CD4-positive, alpha-beta T cell (primary cell): ENCODE measurements around the gene PTPRS. TPM values are rescaled to one million over a fixed set of nuclear protein-coding genes. Genes with fewer than 3 reads are reported as not detected.

Experiments used
- ATAC-seq: fragments of 200-7000 bp; cut with Tn5 transposase; one replicate; pipeline ENCODE4 v1.10.0; 2022; ENCODE audit warnings: mild to moderate bottlenecking; ENCODE audit not compliant: poor library complexity
- CTCF ChIA-PET: fragments of 350-600 bp; sonication (Branson Sonifier 250); formaldehyde crosslinking; loops from one replicate; lab custom pipeline; 2021; ENCODE audit warnings: antibody characterized with exemption, inconsistent platforms; lab: Charles Lee
- POLR2A ChIA-PET: fragments of 350-600 bp; sonication (Branson Sonifier 250); formaldehyde crosslinking; loops from one replicate; lab custom pipeline; 2021; ENCODE audit warnings: antibody characterized with exemption, inconsistent platforms; lab: Charles Lee
- DNase-seq, 14 experiments: peaks; one replicate each; pipeline ENCODE4 v3.0.0-alpha.2; 2013 to 2020; ENCODE audit warnings: mixed read lengths in 2 of 14
- H3K27ac ChIP-seq, 2 donors: one replicate each; pipeline versions ENCODE4 v1.5.1 to v1.7.0; 2013; ENCODE audit warnings: low read length in 2 of 2, low read depth in 1 of 2, mild to moderate bottlenecking in 1 of 2
- H3K27me3 ChIP-seq, 2 experiments: 1 replicate in 1 of 2; 2 replicates in 1 of 2; pipeline versions ENCODE4 v1.6.1 to v1.7.0; 2013; ENCODE audit warnings: low read length in 2 of 2, control low read depth in 1 of 2, mild to moderate bottlenecking in 1 of 2, moderate library complexity in 1 of 2; ENCODE audit not compliant: insufficient read depth in 2 of 2, control insufficient read depth in 1 of 2
- H3K36me3 ChIP-seq: one replicate; pipeline ENCODE4 v1.6.1; 2013; ENCODE audit warnings: low read length, control low read depth; ENCODE audit not compliant: insufficient read depth
- H3K4me1 ChIP-seq: one replicate; pipeline ENCODE4 v1.6.1; 2013; ENCODE audit warnings: low read length, control low read depth; ENCODE audit not compliant: insufficient read depth
- H3K4me3 ChIP-seq: one replicate; pipeline ENCODE4 v1.5.1; 2013; ENCODE audit warnings: mild to moderate bottlenecking, low read length, moderate library complexity
- H3K9me3 ChIP-seq, 2 experiments: 1 replicate in 1 of 2; 2 replicates in 1 of 2; pipeline versions ENCODE4 v1.6.1 to v1.7.0; 2013; ENCODE audit warnings: low read length in 2 of 2, mild to moderate bottlenecking in 2 of 2, control low read depth in 1 of 2, moderate library complexity in 1 of 2; ENCODE audit not compliant: control insufficient read depth in 1 of 2, insufficient read depth in 1 of 2
- H3K27ac Mint-ChIP-seq: one replicate; pipeline ENCODE4 v1.8.0; 2020; ENCODE audit warnings: mixed read lengths
- H3K27me3 Mint-ChIP-seq: one replicate; pipeline ENCODE4 v1.8.0; 2021; ENCODE audit warnings: mixed read lengths
- H3K36me3 Mint-ChIP-seq: one replicate; pipeline ENCODE4 v1.8.0; 2021; ENCODE audit warnings: low read depth, mixed read lengths
- H3K4me1 Mint-ChIP-seq: one replicate; pipeline ENCODE4 v1.8.0; 2021; ENCODE audit warnings: low read depth, mixed read lengths
- H3K4me3 Mint-ChIP-seq: one replicate; pipeline ENCODE4 v1.8.0; 2020; ENCODE audit warnings: mild to moderate bottlenecking, mixed read lengths
- H3K9me3 Mint-ChIP-seq: one replicate; pipeline ENCODE4 v1.8.0; 2020; ENCODE audit warnings: mixed read lengths
- intact Hi-C, 2 experiments: fragments of 100-400 bp; cut with DNase I in 1 of 2; cut with micrococcal nuclease in 1 of 2; formaldehyde crosslinking; loops; one replicate each; pipeline versions ENCODE4 v1.15.1 to v1.9.0; 2023 to 2025; cut with DNase I, micrococcal nuclease
- total RNA-seq, 174 experiments: library from RNA in 2 of 174; stranded (reverse) in 2 of 174; gene quantifications; one replicate each; pipeline ENCODE4 v1.2.3 and lab custom pipeline; 2021 to 2026
- TF ChIP-seq, protein P1 (sequence below): fragments of 200-600 bp; IDR thresholded peaks from one replicate; pipeline ENCODE4 v1.8.0; 2022; ENCODE audit warnings: antibody characterized with exemption, mild to moderate bottlenecking

PTPRS gene
- total RNA-seq, 2 experiments from 2014 or later, result 5.3 to 6.3 TPM

DNA sequence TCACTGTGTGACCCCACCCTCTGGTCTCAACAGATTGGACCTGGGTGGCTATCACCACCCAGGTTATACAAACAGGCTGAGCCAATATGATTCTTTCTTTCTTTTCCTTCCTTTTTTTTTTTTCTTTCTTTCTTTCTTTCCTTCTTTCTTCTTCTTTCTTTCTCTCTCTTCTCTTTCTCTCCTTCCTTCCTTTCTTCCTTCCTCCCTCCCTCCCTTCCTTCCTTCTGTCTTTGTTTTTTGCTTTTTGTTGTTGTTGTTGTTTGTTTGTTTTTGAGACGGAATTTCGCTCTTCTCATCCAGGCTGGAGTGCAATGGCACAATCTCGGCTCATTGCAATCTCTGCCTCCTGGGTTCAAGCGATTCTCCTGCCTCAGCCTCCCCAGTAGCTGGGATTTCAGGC, 17.0 kb upstream of the PTPRS start:
- intact Hi-C loops, result loop anchor here in 1 of 2 experiments (10.0 kb wide), 1 partner anchor 313 kb away; no protein-coding TSS in a partner anchor
- Histone ChIP-seq H3K4me3 (no peak overlapping the region), H3K27me3 (peaks cover 19 to 21% of the 10 kb centered on the region in 2 experiments), H3K4me1 (no peaks in the 10 kb centered on the region), H3K27ac (no peak overlapping the region), H3K36me3 (no peaks in the 10 kb centered on the region), H3K9me3 (peaks cover 0 to 28% of the 10 kb centered on the region in 2 experiments)
- H3K4me1 Mint-ChIP-seq, result no peaks in the 10 kb centered on the region
- TF ChIP-seq, protein P1, sequence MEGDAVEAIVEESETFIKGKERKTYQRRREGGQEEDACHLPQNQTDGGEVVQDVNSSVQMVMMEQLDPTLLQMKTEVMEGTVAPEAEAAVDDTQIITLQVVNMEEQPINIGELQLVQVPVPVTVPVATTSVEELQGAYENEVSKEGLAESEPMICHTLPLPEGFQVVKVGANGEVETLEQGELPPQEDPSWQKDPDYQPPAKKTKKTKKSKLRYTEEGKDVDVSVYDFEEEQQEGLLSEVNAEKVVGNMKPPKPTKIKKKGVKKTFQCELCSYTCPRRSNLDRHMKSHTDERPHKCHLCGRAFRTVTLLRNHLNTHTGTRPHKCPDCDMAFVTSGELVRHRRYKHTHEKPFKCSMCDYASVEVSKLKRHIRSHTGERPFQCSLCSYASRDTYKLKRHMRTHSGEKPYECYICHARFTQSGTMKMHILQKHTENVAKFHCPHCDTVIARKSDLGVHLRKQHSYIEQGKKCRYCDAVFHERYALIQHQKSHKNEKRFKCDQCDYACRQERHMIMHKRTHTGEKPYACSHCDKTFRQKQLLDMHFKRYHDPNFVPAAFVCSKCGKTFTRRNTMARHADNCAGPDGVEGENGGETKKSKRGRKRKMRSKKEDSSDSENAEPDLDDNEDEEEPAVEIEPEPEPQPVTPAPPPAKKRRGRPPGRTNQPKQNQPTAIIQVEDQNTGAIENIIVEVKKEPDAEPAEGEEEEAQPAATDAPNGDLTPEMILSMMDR, result no peak
- H3K9me3 Mint-ChIP-seq, result no peaks in the 10 kb centered on the region
- H3K4me3 Mint-ChIP-seq, result no peak overlapping the region
- ATAC-seq, result no peak
- H3K27me3 Mint-ChIP-seq, result peaks cover 70% of the 10 kb centered on the region
- no peak for DNase-seq
- POLR2A ChIA-PET, result no interaction called here
- H3K36me3 Mint-ChIP-seq, result no peaks in the 10 kb centered on the region
- CTCF ChIA-PET, result no interaction called here
- H3K27ac Mint-ChIP-seq, result no peak overlapping the region

DNA sequence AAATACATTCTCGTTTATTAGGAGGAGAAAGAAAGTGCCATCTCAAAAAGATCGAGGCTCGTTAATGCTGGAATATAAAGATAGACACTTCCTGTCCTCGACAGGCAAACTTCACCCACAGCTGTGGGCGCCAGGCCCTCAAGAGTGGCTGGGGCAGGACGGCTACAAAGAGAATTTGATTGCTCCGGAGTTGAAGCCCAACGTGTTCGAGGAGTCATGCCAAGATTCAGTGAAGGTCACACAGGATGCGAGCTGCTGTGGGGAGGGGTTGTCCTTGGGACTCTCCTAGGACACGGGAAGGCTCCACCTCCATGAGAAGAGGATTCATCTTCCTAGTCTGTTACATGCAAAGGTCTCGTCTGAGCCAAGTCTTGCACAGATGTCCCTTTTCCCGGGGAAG, 16.3 kb upstream of the PTPRS start:
- DNase-seq, result no peak
- ChIA-PET POLR2A (no interaction called here), CTCF (no interaction called here)
- Histone ChIP-seq H3K27ac (no peak overlapping the region), H3K9me3 (peaks cover 0 to 28% of the 10 kb centered on the region in 2 experiments), H3K36me3 (no peaks in the 10 kb centered on the region), H3K4me3 (no peak overlapping the region), H3K4me1 (no peaks in the 10 kb centered on the region), H3K27me3 (peaks cover 21 to 25% of the 10 kb centered on the region in 2 experiments)
- no peak overlapping the region for H3K27ac Mint-ChIP-seq
- H3K36me3 Mint-ChIP-seq, result no peaks in the 10 kb centered on the region
- ATAC-seq, result no peak
- TF ChIP-seq, protein P1, result no peak
- H3K4me1 Mint-ChIP-seq, result no peaks in the 10 kb centered on the region
- H3K4me3 Mint-ChIP-seq, result no peak overlapping the region
- intact Hi-C loops, result loop anchor here in 1 of 2 experiments (10.0 kb wide), 1 partner anchor 312 kb away; no protein-coding TSS in a partner anchor
- no peaks in the 10 kb centered on the region for H3K9me3 Mint-ChIP-seq
- peaks cover 72% of the 10 kb centered on the region for H3K27me3 Mint-ChIP-seq

DNA sequence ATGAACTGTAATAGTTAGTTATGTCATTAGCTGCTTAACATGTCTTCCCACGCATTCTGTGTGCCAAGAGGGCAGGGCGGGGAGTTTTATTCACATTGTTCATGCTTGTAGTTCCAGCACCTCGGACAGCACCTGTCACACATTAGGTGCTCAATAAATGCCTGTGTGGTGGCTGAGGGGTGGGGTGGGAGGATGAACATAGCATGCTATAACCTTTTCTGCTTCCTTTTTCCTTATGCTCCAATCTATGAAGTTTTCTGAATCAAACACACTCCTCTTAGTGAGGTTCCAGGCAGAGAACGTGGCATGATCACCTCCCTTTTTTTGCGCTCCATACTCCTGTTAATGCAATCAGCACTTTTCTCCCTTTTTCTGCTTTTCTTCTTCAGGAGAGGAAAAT, 15.8 kb upstream of the PTPRS start:
- Mint-ChIP-seq H3K36me3 (no peaks in the 10 kb centered on the region), H3K4me1 (no peaks in the 10 kb centered on the region), H3K9me3 (no peaks in the 10 kb centered on the region), H3K4me3 (no peak overlapping the region), H3K27me3 (peaks cover 67% of the 10 kb centered on the region), H3K27ac (no peak overlapping the region)
- TF ChIP-seq, protein P1, result no peak
- ChIA-PET POLR2A (no interaction called here), CTCF (no interaction called here)
- ATAC-seq, result no peak
- Histone ChIP-seq H3K9me3 (peaks cover 0 to 28% of the 10 kb centered on the region in 2 experiments), H3K36me3 (no peaks in the 10 kb centered on the region), H3K4me1 (no peaks in the 10 kb centered on the region), H3K27ac (no peak overlapping the region), H3K4me3 (no peak overlapping the region), H3K27me3 (peaks cover 21 to 25% of the 10 kb centered on the region in 2 experiments)
- intact Hi-C loops, result loop anchor here in 1 of 2 experiments (10.0 kb wide), 1 partner anchor 312 kb away; no protein-coding TSS in a partner anchor
- DNase-seq, result no peak
